Colon (tissue), 2 donors: ENCODE results near the gene SKIL.
"Not testable (repeated sequence)": the region's sequence is repeated elsewhere in the genome, so short reads cannot be mapped to it uniquely, and the experiment has no call there.

Experiments used
- FAIRE-seq: peaks from 2 replicates; lab custom pipeline; 2012; peaks lifted over from hg19 to GRCh38; lab: Jason Lieb, UNC
- donor health status: control.
- donor health status: control.

SKIL gene, protein sequence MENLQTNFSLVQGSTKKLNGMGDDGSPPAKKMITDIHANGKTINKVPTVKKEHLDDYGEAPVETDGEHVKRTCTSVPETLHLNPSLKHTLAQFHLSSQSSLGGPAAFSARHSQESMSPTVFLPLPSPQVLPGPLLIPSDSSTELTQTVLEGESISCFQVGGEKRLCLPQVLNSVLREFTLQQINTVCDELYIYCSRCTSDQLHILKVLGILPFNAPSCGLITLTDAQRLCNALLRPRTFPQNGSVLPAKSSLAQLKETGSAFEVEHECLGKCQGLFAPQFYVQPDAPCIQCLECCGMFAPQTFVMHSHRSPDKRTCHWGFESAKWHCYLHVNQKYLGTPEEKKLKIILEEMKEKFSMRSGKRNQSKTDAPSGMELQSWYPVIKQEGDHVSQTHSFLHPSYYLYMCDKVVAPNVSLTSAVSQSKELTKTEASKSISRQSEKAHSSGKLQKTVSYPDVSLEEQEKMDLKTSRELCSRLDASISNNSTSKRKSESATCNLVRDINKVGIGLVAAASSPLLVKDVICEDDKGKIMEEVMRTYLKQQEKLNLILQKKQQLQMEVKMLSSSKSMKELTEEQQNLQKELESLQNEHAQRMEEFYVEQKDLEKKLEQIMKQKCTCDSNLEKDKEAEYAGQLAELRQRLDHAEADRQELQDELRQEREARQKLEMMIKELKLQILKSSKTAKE

DNA sequence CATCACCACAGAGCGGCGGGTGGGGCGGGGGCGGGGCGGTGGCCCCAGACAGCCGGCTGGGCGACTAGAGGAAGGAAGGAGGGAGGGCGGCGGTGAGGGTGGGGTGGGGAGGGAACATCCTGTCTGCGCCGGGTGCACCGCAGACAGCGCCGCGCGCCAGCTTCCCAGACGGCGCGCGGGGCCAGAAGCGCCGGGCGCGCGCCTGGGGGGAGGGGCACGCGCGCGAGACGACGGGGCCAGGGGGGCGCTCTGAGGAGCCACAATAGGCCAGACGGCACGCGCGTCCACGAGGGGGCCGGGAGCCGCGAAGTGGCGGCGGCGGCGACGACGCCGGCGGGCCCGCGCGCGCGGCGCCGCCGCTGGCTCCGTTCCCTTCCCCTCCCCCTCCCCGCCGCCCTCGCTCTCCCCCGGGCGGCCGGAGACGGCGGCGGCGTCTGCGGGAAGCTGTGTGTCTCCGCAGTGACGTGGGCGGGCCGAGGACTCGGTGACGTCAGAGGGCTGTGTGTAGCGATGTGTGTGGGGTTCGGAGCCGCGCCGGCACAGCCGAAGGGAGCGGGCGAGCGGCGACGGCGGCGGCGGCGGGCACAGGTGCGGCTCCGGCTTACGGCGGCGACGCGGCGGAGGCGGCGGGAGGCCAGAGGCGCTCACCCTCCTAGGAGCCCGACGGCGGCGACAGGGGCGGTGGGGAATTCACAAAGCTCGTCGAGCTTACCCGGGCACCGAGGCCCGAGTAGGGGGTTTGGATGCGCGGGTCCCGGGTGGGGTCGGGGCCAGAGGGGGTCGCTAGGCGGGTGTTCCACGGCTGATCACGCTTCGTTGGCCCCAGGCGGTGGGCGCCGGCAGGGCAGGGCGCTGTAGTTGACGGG lies at the start of gene SKIL:
TSS of gene SKIL (plus strand) at position 540 of the 866 bp plus-strand sequence. CDS start 2,617 bp downstream, outside the sequence.
- FAIRE-seq, result no peak

DNA sequence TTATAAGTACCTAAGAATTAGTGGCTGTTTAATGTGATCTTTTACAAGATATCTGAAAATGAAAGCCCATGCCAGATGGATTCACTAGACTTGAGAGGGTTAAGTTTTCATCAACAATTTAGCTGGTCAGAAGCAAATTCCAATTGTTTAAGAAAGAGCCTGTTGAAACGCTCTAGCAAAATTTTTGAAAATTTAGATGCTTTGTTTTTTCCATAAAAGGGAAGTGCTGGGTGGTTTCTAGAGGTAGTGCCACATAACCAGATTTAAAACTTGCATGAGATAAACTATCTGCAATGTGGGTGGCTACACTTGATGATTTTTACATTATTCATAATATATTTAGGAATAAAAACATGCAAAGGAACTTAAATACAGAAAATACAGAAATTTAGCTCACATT lies 48.5 kb upstream of the SKIL start:
- FAIRE-seq, result no peak

DNA sequence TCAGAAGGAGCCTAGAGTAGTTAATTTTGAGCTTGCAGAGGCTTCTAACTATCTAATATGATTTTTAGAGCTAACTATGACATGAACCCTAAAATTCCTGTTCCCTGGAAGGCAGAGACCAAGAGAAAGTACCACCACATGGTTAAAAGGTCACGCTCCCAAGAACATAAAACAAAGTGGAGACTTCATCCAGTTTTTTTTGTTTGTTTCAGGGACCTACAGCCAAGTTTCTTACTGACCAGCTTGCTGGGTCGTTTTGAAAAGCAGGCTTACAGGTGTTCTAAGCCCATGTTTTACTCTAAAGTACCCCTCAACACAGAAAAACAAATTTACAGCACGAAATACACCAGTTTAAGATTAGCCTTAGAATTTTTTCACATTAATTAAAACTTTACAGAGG lies 39.6 kb upstream of the SKIL start:
- no peak for FAIRE-seq

DNA sequence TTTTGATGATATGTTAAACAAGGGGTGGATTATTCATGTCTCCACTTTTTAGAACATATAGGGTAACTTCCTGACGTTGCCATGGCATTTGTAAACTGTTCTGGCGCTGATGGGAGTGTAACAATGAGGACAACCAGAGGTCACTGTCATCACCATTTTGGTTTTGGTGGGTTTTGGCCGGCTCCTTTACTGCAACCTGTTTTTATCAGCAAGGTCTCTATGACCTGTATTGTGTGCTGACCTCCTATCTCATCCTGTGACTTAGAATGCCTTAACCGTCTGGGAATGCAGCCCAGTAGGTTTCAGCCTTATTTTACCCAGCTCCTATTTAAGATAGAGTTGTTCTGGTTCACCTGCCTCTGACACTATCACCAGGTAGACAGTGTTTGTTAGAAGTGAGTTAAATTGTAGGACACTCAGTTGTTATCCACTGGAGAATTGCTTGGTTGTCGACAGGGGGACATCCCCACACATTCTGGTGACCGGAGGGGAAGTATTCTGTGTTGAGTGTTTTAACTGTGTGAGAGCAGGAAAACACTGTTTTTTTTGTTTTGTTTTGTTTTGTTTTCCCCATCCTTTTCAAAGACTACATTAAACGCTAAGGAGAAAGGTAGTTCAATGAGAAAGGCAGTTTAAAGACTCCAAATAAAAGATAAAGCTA lies 36.9 kb upstream of the SKIL start:
- FAIRE-seq, result no peak

DNA sequence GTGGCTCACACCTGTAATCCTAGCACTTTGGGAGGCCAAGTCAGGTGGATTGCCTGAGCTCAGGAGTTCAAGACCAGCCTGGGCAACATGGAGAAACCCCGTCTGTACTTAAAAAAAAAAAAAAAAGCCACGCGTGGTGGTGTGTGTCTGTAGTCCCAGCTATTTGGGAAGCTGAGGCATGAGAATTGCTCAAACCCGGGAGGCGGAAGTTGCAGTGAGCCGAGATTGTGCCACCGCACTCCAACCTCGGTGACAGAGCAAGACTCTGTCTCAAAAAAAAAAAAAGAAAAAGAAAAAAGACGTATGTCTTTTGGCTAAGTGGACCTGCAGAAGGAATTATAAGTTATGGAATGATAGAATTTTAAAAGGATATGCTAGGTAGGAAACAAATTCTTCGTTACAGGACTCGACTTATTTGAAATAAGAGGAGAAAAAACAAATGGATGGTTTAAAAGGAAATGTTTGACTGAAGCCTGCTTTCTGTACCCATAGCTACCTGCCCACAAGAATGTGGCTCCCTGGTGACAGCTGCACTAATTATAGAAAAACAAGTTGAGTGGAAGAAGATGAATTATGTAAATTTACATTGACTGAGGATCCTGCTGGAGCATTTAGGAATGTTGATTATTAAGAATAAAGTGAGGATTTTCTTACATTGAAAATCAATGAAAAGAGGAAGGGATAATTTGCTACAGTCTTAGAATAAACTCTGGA lies 36.0 kb upstream of the SKIL start:
- no peak for FAIRE-seq

DNA sequence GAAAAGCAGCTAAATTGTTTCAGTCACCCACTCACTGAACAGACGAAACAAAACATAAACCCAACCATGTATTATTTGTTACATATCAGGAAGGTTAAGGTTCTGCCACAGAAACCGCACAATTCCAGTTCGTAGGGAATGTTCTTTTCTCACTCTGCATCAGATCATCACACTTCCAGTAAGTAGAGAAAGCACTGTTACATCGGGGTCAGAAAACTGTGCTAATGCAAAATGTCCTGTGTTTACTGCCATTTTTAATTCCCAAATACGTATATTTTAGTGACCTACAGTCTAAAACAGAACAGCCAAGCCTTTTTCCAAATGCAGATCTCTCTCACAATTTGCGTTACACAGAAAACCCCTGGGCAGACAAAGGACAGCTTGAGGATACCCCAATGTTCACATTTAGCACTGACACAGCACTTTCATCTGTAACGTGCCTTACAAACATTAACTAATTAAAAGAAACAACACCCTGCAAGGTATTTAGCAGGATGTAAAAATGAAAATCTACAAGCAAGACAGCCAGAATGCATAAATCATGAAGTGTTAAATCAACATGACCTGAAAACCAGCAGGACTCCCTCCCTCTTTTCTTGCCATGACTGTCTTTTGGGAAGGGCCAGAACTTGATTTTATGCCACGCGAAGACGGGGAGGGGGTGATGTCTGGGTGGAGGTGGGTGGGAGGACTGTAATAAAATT lies 34.8 kb upstream of the SKIL start:
- FAIRE-seq, result no peak

DNA sequence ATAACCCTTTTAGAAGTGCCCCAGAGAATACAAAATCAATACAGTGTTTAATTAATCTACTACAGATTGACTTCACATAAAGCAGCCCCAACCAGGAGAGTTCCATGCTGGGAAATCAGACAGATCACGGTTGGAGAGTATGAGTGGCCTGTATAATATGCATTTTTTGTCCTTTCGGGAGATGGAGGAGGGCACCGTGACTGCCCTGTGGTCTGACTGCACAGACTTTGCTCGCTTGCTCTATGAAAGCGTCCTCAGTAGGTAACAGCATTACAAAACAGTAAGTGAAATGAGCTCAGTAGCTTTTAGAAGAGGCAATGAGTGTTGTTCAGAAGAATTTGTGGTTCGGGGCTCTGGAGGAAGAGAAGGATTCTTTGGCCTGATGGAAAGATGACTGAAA lies 34.2 kb upstream of the SKIL start:
- FAIRE-seq, result no peak

DNA sequence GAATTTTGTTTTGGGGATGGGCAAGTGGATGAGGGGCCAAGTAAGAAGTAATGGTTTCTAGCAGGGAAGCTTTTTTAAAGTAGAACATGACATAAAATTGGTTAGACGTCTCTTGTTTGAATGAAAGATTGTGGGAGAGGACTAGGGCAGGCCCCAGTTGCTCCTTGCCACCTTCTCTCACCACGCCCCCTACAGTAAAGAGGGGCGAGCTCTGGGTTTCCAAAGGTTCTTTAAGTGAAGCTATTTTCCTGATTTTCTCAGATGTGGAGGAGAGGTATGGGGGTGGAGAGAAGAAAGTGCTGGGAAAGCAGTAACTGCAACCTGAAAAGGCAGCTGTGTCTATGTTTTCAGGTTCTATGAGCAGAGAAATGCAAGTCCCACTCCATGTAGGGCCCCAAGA lies 32.6 kb upstream of the SKIL start:
- no peak for FAIRE-seq

DNA sequence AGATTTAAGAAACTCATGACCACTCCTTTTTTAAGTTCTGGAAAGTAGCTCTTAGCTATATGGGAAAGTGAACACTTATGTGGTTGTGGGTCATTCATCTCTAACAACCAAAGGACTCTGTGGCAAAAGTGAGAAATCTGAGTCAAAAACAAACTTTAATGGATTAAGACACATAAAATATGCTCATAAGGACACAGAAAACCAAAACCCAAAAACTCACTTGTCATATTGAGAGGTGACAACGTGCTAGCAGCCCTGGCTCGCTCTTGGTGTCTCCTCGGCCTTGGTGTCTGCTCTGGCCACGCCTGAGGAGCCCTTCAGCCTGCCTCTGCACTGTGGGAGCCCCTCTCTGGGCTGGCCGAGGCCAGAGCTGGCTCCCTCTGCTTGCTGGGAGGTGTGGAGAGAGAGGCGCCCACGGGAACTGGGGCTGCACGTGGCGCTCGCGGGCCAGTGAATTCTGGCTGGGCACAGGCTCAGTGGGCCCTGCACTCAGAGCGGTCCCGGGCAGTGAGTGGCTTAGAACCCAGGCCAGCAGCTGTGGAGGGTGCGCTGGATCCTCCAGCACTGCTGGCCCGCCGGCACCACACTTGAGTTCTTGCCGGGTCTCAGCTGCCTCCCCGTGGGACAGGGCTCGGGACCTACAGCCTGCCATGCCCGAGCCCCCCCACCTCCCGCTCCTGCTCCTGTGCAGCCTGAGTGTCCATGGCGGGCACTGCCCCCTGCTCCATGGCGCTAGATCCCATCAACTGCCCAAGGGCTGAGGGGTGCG lies 30.3 kb upstream of the SKIL start:
- no peak for FAIRE-seq

DNA sequence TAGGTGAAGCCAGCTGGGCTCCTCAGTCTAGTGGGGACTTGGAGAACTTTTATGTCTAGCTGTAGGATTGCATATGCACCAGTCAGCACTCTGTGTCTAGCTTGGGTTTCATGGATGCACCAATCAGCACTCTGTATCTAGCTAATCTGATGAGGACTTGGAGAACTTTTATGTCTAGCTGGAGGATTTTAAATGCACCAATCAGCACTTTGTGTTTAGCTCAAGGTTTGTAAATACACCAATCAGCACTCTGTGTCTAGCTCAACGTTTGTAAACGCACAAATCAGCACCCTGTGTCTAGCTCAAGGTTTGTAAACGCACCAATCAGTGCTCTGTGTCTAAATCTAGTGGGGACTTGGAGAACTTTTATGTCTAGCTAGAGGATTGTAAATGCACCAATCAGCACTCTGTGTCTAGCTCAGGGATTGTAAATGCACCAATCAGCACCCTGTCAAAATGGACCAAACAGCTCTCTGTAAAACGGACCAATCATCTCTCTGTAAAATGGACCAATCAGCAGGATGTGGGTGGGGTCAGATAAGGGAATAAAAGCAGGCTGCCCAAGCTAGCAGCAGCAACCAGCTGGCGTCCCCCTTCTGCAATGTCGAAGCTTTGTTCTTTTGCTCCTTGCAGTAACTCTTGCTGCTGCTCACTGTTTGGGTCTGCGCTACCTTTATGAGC lies 29.5 kb upstream of the SKIL start:
- FAIRE-seq, result not testable (repeated sequence)

DNA sequence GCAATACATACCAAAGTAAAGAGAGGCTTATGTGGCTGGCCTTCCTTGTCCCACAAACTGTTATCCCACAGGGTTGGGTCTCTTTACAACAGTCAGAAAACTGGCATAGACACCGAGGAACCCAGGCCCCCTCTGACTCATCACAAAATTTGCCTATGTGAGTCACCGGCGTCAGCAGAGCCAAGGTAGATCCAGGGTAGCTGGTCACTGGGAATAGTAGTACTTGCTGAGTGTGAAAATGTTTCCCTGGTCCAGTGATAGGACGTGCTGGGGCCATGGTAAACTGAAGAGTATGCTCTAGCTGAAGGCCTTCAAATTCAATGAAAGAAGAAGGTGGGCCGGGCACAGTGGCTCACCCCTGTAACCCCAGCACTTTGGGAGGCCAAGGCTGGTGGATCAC lies 27.1 kb upstream of the SKIL start:
- no peak for FAIRE-seq

DNA sequence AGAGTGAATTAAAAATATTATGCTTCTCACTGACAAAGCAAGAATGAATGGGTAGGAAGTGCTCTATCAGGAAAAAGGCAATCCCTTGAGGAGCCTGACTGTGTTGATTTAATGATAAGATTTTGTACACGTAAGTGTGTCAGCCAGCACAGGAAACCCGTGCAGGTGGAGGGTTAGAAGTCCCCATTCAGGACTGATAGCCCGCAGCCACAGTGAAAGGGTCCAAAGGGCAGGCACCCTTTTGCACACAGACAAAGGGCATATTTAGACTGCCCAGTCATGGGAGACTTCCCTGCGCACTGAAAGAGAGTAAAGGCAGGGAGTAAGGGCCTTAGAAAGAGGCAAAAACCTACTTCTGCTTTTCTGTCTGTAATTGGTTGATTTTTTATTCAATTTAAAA lies 26.4 kb upstream of the SKIL start:
- no peak for FAIRE-seq

DNA sequence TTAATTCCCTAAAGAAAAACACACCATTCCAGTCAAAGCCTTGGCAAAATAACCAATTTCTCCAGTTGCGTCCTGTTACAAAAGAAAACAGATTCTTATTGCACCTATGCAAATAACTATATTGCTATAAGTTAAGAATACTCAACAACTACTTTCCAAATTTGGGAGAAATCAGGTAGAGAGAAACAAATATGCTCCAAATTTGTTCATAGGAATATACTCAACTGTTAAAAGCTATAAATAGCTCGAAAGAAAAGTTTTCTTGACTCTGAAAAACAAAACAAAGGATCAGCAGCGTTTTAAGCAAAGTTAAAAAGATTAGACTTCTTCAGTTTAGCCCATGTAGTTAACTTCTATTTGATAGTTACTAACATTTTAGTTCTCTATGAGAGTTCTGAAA lies 20.1 kb upstream of the SKIL start:
- FAIRE-seq, result no peak

DNA sequence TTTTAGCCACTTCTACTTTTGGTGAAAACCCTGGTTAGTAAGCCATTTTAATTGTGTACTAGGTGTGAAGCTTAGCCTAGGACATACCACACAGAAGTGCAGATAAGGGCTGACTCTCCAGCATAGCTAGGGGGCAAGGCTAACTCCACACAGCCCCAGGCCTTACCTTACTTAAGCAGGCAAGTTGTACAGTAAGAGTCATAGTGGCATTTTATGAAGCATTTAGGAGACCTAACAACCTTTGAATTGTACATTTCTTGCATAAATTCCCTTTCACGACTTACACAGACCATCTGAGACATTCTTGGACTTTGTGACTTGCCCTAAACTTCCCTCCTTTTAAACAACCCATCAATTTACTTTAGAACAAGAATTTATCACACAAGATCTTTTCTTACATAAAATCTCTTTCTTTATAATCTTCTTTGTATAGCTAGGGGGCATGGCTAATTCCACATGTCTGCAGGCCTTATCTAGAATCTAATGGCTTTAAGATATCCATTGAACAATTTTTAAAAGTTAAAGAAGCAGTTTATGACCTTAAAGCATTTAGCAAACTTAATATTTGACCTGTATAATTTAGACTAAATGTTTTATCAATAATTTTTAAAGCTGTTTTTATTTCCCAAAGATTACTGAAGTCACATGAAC lies 18.7 kb upstream of the SKIL start:
- FAIRE-seq, result no peak

DNA sequence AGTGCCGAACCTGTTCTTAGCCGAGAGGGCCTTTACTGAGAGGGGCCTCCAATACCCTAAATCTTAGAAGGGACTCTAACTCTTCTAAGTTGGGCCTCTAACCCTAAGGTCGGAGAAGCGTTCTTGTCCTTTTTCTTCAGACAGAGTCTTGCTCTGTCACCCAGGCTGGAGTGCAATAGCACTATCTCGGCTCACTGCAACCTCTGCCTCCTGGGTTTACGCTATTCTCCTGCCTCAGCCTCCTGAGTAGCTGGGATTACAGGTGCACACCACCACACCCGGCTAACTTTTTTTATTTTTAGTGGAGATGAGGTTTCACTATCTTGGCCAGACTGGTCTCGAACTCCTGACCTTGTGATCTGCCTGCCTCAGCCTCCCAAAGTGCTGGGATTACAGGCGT lies 15.2 kb upstream of the SKIL start:
- not testable (repeated sequence) for FAIRE-seq

DNA sequence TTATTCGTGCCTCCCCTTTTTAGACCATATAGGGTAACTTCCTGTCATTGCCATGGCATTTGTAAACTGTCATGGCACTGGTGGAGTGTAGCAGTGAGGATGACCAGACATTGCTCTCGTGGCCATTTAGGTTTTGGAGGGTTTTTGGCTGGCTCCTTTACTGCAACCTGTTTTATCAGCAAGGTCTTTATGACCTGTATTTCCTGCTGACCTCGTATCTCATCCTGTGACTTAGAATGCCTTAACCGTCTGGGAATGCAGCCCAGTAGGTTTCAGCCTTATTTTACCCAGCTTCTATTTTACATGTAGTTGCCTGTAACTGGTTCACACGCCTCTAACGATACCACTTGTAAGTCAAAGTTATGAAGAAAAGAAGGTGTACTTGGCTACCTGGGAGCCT lies 13.7 kb upstream of the SKIL start:
- not testable (repeated sequence) for FAIRE-seq

DNA sequence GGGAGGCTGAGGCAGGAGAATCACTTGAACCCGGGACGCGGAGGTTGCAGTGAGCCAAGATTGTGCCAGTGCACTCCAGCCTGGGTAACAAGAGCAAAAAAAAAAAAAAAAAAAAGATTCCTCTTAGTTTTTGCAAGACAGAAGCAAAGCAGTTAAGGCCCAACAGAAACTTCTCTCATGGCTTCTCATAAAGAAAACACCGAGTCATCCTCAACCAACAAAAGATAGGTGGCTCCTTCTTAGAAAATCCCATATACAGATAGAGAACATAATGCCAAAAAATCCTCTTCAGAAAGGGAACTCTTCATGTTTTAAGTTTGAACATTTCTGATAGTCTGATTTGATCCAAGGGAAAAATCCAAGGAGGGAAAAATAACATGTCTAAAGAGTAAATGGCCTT lies 12.5 kb upstream of the SKIL start:
- no peak for FAIRE-seq

DNA sequence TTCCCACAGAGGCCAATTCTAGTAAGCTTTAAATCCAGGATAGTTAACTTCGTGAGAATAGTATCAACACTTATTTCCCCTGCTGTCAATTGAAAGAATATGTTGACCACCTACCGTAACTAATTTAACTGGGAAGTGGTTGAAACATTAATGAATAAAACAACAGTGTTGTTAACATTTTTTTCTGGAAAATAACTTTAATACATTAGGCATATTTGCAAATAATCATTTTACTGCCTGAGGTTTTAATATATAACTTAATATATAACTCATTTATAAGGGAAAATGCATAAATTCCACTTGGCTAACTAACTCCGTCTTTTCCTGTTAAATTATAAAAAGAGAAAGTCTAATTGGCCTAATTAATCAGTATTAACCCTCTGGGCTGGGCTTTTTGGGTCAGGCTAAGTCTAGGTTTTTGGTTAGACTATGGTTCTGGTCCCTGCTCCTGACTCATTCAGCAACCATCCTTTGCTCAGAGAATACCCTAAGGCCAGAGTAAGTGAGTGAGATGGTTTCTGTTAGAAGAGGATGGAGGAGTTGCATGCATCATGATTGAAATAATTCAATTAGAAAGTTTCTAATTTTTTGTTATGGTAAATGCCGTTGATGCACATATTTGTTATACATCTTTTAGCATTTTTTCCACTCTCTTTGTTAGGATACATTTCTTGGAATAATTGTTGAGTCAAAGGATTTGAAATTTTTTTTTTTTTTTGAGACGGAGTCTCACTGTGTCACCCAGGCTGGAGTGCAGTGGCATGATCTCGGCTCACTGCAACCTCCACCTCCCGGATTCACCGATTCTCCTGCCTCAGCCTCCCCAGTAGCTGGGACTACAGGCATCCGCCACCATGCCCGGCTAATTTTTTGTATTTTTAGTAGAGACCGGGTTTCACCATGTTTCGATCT lies 10.8 kb upstream of the SKIL start:
- no peak for FAIRE-seq
